BLaER1 (cell line): ENCODE data around the gene NMB.

ENCODE experiments used
- H3K27ac ChIP-seq: shearing (Covaris generic); formaldehyde crosslinking; 2 replicates; pipeline ENCODE4 v1.8.1; 2022
- H3K27me3 ChIP-seq: shearing (Covaris generic); formaldehyde crosslinking; 2 replicates; pipeline ENCODE4 v1.8.1; 2022
- H3K36me3 ChIP-seq: shearing (Covaris generic); formaldehyde crosslinking; 2 replicates; pipeline ENCODE4 v1.8.1; 2022
- H3K4me1 ChIP-seq: shearing (Covaris generic); formaldehyde crosslinking; 2 replicates; pipeline ENCODE4 v1.8.1; 2022
- H3K4me2 ChIP-seq: shearing (Covaris generic); formaldehyde crosslinking; 2 replicates; pipeline ENCODE4 v1.8.1; 2022
- H3K4me3 ChIP-seq: shearing (Covaris generic); formaldehyde crosslinking; 2 replicates; pipeline ENCODE4 v1.8.1; 2022
- H3K9ac ChIP-seq: shearing (Covaris generic); formaldehyde crosslinking; 2 replicates; pipeline ENCODE4 v1.8.1; 2022
- H3K9me3 ChIP-seq: shearing (Covaris generic); formaldehyde crosslinking; 2 replicates; pipeline ENCODE4 v1.8.1; 2022
- H4K20me1 ChIP-seq: shearing (Covaris generic); formaldehyde crosslinking; 2 replicates; pipeline ENCODE4 v1.8.1; 2022
- Cebpa-rat ChIP-seq: shearing (Covaris generic); IDR thresholded peaks from 2 replicates; pipeline ENCODE4 v1.8.1; 2022

Gene NMB

GRCh38 chr15:84621358-84621979 lies 36.5 kb downstream of the NMB start:
- Histone ChIP-seq H3K27me3 (no peaks in the 10 kb centered on the region), H4K20me1 (peaks cover 27% of the 10 kb centered on the region), H3K4me1 (no peaks in the 10 kb centered on the region), H3K27ac (no peak overlapping the region), H3K36me3 (peaks cover 100% of the 10 kb centered on the region), H3K4me3 (peak overlapping the region; percentile 51), H3K9ac (no peak overlapping the region), H3K4me2 (no peak overlapping the region), H3K9me3 (peaks cover 71% of the 10 kb centered on the region)
- TF ChIP-seq Cebpa-rat = no peak

GRCh38 chr15:84620626-84621025 lies 37.4 kb downstream of the NMB start:
- H3K4me2 ChIP-seq = no peak overlapping the region
- H3K4me1 ChIP-seq = peaks cover 5% of the 10 kb centered on the region; the same call in 1 of the 2 replicates
- TF ChIP-seq Cebpa-rat = no peak
- peaks cover 80% of the 10 kb centered on the region for H3K9me3 ChIP-seq
- H3K9ac ChIP-seq = no peak overlapping the region
- peak overlapping the region; percentile 51 for H3K4me3 ChIP-seq
- H3K36me3 ChIP-seq = peaks cover 100% of the 10 kb centered on the region
- no peaks in the 10 kb centered on the region for H3K27me3 ChIP-seq
- no peak overlapping the region for H3K27ac ChIP-seq
- H4K20me1 ChIP-seq = peaks cover 27% of the 10 kb centered on the region

GRCh38 chr15:84616235-84616634 lies 41.8 kb downstream of the NMB start:
- Histone ChIP-seq H3K36me3 (peaks cover 100% of the 10 kb centered on the region), H3K9ac (no peak overlapping the region), H3K27me3 (no peaks in the 10 kb centered on the region), H3K9me3 (peaks cover 74% of the 10 kb centered on the region), H3K4me3 (no peak overlapping the region), H3K4me1 (peaks cover 5% of the 10 kb centered on the region; the same call in 1 of the 2 replicates), H3K4me2 (no peak overlapping the region), H4K20me1 (peaks cover 53% of the 10 kb centered on the region), H3K27ac (no peak overlapping the region)
- no peak for TF ChIP-seq Cebpa-rat

GRCh38 chr15:84611631-84612030 lies 46.4 kb downstream of the NMB start:
- Histone ChIP-seq H3K9ac (no peak overlapping the region), H3K36me3 (peaks cover 100% of the 10 kb centered on the region), H4K20me1 (peaks cover 99% of the 10 kb centered on the region), H3K4me2 (no peak overlapping the region), H3K4me1 (peaks cover 16% of the 10 kb centered on the region), H3K27ac (no peak overlapping the region), H3K27me3 (no peaks in the 10 kb centered on the region), H3K9me3 (peaks cover 28% of the 10 kb centered on the region), H3K4me3 (no peak overlapping the region)
- no peak for TF ChIP-seq Cebpa-rat

- H3K4me2 ChIP-seq = no peak overlapping the region
- peaks cover 27% of the 10 kb centered on the region for H3K4me1 ChIP-seq
- H4K20me1 ChIP-seq = peaks cover 100% of the 10 kb centered on the region
- no peak overlapping the region for H3K9ac ChIP-seq
- no peaks in the 10 kb centered on the region for H3K27me3 ChIP-seq
- H3K36me3 ChIP-seq = peaks cover 100% of the 10 kb centered on the region
- H3K27ac ChIP-seq = no peak overlapping the region
- peaks cover 11% of the 10 kb centered on the region for H3K9me3 ChIP-seq
- no peak for TF ChIP-seq Cebpa-rat
- H3K4me3 ChIP-seq = no peak overlapping the region
Measured at GRCh38 chr15:84609818-84610525, 48.0 kb downstream of the NMB start.

- Histone ChIP-seq H3K4me2 (no peak overlapping the region), H3K27ac (no peak overlapping the region), H3K4me1 (peaks cover 39% of the 10 kb centered on the region)
Measured at GRCh38 chr15:84608707-84609284, 49.2 kb downstream of the NMB start.

GRCh38 chr15:84606653-84607120 lies 51.3 kb downstream of the NMB start:
- Histone ChIP-seq H3K9me3 (no peaks in the 10 kb centered on the region; the same call in 1 of the 2 replicates), H4K20me1 (peaks cover 99% of the 10 kb centered on the region), H3K27me3 (no peaks in the 10 kb centered on the region), H3K27ac (peak overlapping the region; percentile 78), H3K4me3 (no peak overlapping the region), H3K36me3 (peaks cover 84% of the 10 kb centered on the region), H3K9ac (peak overlapping the region; percentile 22; the same call in 1 of the 2 replicates), H3K4me2 (peak overlapping the region; percentile 94), H3K4me1 (peaks cover 60% of the 10 kb centered on the region)
- no peak for TF ChIP-seq Cebpa-rat

More at GRCh38 chr15:84608707-84609284, 49.2 kb downstream of the NMB start:
- no peak for TF ChIP-seq Cebpa-rat
- H3K27me3 ChIP-seq = no peaks in the 10 kb centered on the region
- no peaks in the 10 kb centered on the region; the same call in 1 of the 2 replicates for H3K9me3 ChIP-seq
- no peak overlapping the region for H3K9ac ChIP-seq
- H3K4me3 ChIP-seq = no peak overlapping the region
- H3K36me3 ChIP-seq = peaks cover 98% of the 10 kb centered on the region
- peaks cover 100% of the 10 kb centered on the region for H4K20me1 ChIP-seq

GRCh38 chr15:84605554-84605882 lies 52.5 kb downstream of the NMB start:
- Histone ChIP-seq H4K20me1 (peaks cover 87% of the 10 kb centered on the region), H3K27ac (peak overlapping the region; percentile 78), H3K4me2 (peak overlapping the region; percentile 94), H3K9me3 (no peaks in the 10 kb centered on the region), H3K36me3 (peaks cover 72% of the 10 kb centered on the region), H3K9ac (peak overlapping the region; percentile 75), H3K4me1 (peaks cover 61% of the 10 kb centered on the region), H3K4me3 (peak overlapping the region; percentile 57), H3K27me3 (no peaks in the 10 kb centered on the region)
- TF ChIP-seq Cebpa-rat = no peak
